Cardiac fibroblast (primary cell): ENCODE data around the gene NR2F1-AS1.

Source experiments
- DNase-seq, 2 donors: peaks; one replicate each; pipeline versions ENCODE4 v3.0.0 to v3.0.0-alpha.2; 2010; ENCODE audit warnings: low read depth in 2 of 2
- H3K4me3 ChIP-seq, 2 donors: replicated peaks in 1 of 2; 1 replicate in 1 of 2; 2 replicates in 1 of 2; pipeline ENCODE4 v1.5.1; 2011; ENCODE audit warnings: low read depth in 2 of 2, low read length in 2 of 2, mild to moderate bottlenecking in 2 of 2, moderate library complexity in 1 of 2
- TF ChIP-seq, protein P1 (sequence below): IDR thresholded peaks from one replicate; pipeline ENCODE4 v1.5.1; 2011; ENCODE audit warnings: low read depth, mild to moderate bottlenecking, low read length, inconsistent platforms

NR2F1-AS1 gene

DNA sequence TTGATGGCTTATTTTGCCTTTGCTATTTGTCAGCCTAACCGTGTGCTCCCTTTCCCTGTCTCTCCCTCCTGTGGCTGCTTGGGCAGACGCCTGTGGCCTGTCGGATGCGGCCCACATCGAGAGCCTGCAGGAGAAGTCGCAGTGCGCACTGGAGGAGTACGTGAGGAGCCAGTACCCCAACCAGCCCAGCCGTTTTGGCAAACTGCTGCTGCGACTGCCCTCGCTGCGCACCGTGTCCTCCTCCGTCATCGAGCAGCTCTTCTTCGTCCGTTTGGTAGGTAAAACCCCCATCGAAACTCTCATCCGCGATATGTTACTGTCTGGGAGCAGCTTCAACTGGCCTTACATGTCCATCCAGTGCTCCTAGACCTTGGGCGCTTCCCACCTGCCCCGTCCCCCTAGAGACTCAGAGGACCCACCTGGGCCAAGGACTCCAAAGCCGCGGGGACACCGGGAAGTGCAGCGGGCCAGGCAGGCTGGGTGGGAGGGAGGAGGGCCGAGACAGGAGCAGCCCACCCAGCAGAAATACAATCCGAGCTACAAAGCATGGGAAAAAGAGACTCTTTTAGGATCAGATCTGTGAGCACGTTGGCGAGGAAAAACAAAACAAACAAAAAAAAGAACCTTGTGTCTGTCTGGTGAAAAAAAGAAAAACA is 12.6 kb upstream of the NR2F1-AS1 start:
- no peak overlapping the region for H3K4me3 ChIP-seq
- DNase-seq, result no peak
- TF ChIP-seq, protein P1, sequence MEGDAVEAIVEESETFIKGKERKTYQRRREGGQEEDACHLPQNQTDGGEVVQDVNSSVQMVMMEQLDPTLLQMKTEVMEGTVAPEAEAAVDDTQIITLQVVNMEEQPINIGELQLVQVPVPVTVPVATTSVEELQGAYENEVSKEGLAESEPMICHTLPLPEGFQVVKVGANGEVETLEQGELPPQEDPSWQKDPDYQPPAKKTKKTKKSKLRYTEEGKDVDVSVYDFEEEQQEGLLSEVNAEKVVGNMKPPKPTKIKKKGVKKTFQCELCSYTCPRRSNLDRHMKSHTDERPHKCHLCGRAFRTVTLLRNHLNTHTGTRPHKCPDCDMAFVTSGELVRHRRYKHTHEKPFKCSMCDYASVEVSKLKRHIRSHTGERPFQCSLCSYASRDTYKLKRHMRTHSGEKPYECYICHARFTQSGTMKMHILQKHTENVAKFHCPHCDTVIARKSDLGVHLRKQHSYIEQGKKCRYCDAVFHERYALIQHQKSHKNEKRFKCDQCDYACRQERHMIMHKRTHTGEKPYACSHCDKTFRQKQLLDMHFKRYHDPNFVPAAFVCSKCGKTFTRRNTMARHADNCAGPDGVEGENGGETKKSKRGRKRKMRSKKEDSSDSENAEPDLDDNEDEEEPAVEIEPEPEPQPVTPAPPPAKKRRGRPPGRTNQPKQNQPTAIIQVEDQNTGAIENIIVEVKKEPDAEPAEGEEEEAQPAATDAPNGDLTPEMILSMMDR, result no peak

DNA sequence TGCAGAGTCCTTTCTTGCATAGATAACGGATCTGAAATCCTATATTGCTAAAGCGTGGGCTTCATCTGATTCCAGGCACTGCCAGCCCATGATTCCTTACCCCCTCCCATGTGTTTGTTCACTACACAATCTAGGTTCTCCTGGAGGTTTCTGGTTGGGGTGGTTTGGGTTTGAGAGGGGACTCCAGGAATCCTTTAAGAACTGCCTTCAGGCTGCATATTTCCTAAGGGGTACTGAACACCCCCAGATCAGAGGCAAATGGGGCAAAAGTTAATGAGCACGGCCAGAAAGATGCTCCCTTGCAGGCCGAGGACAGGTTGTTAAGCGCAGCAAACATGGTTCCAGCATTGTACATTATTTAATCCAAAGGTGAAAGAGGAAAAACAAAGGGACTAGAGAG is 11.9 kb upstream of the NR2F1-AS1 start:
- DNase-seq, result no peak
- no peak overlapping the region for H3K4me3 ChIP-seq
- TF ChIP-seq, protein P1, result no peak

DNA sequence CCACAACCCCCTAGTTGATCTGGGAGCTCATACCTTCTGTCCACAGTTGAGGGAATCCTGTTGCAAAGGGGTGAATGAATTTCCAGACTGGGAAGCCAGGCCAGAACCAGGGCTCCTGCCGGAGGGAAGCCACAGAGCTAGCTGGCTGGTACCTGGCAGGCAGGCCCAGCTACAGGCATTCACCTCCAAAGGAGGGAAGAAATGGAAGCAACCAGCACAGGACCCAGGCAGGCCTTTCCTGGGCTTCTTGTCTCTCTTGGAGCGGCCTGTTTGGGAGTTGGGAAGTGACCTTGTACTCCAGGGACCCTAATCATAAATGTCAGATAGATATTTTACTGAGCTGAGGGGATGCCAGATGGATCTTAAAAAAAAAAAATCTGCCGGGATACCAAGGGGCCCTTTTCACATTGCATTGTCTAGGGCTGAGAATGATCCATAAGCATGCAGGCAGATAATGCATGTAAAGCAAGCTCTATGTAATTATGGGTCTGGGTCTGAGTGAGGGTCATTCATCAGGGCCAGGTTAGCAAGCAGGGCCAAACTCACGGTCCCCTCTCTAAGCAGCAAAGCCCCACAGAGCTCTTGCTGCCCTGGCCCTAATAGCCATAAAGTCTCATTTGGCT is 10.4 kb upstream of the NR2F1-AS1 start:
- no peak overlapping the region for H3K4me3 ChIP-seq
- TF ChIP-seq, protein P1, result no peak
- DNase-seq, result no peak

DNA sequence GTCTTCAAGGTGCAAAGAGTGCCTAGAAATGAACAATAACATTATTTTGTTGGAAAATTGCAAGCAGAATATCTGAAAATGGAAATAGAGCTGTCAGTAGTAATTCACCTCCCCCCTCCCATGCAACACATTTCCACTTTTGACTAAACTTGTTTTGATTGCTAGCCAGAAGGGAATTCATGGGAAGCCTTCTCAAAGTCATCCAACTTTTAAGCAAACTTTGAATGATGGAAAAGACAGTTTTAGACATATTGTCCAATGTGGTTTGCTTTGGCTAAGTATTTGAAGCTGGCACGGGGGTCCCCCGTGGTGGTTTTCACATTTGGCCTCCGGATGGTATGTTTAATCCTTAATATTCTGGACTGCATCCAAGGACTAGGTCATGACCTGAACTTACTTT is 9.5 kb upstream of the NR2F1-AS1 start:
- TF ChIP-seq, protein P1, result no peak
- H3K4me3 ChIP-seq, result no peak overlapping the region
- no peak for DNase-seq

DNA sequence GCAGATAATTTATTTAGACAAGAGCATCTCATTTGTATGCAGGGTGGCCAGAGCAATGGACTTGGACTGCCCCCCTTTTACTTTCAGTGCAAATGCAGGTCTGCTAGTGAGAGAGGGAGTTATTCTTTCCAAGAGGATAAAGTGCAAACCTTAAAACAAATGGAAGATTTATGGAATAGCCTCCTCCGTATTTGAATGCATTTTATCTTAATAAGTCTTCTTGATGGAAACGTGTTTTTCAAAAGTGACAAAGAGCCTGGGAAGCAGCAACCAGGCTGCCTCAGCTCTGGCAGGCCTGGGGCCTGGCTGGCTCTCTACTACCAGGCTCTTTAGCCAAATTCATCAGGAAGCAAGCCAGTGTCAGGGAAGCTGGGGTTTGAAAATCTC is 8.8 kb upstream of the NR2F1-AS1 start:
- no peak overlapping the region for H3K4me3 ChIP-seq
- DNase-seq, result no peak
- TF ChIP-seq, protein P1, result no peak

DNA sequence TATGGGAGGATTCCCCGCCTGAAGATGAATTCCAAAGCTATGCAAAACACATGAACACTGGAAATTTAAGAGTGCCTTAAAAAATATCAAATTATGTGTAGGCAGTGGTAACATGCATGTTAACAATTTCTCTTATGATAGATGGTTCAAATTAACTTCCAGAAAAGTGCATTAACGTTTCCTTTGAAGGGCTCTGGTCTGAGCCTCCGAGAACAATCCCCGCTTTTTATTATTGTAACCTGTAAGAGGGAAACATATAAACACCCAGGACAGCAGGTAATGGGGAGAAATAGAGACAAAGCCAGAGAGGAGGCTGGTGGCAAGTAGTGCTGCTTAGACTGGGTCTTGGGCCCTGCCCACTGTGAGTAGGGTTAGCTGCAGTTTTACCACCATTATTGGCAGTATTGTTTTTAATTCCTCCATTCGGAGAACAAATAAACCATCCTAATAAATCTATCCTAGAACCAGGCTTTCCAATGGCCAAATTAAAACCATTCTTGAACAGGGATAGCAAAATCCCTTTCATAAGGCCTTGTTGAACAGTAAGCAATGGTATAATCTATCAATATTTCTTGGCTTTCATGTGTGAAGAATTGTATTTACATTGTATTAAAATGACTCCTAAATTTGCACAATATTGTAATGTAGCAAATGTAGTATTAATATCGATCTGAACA is 8.3 kb upstream of the NR2F1-AS1 start:
- no peak for DNase-seq
- TF ChIP-seq, protein P1, result no peak
- H3K4me3 ChIP-seq, result peak overlapping the region in 1 of 2 donors; percentile 10
